Endothelial cell of umbilical vein (primary cell): Measurements from ENCODE around the gene SETBP1. TPM values are rescaled to one million over a fixed set of nuclear protein-coding genes. Genes with fewer than 3 reads are reported as not detected.

ENCODE experiments used
- BruUV-seq: library from RNA; stranded (reverse); fragments of 400-500 nt; replicated peaks from 2 replicates; lab custom pipeline; 2021; lab: Mats Ljungman, UMichigan
- CTCF ChIA-PET: fragments of 300-600, 350-600 bp; sonication (Branson Sonifier 250); formaldehyde crosslinking; loops from one replicate; lab custom pipeline; 2021; ENCODE audit warnings: antibody characterized with exemption, inconsistent platforms; lab: Charles Lee
- POLR2A ChIA-PET: fragments of 300-600, 350-600 bp; sonication (Branson Sonifier 250); formaldehyde crosslinking; loops from one replicate; lab custom pipeline; 2021; ENCODE audit warnings: antibody characterized with exemption, inconsistent platforms; lab: Charles Lee
- DNase-seq: peaks from one replicate; pipeline ENCODE4 v3.0.0-alpha.2; 2011; ENCODE audit warnings: low read depth, low spot score
- FAIRE-seq: peaks from 2 replicates; lab custom pipeline; 2011; peaks lifted over from hg19 to GRCh38; lab: Jason Lieb, UNC
- H2AFZ ChIP-seq: 2 replicates; pipeline ENCODE4 v1.6.0; 2012; ENCODE audit warnings: low read depth, low read length, control low read depth, inconsistent platforms
- H3K27ac ChIP-seq: 2 replicates; pipeline ENCODE4 v1.5.1; 2011; ENCODE audit warnings: low read depth, mild to moderate bottlenecking, control low read depth, low read length, moderate library complexity; ENCODE audit not compliant: insufficient read depth
- H3K27me3 ChIP-seq, 2 experiments: 2 replicates each; pipeline versions ENCODE4 v1.6.0 to v1.6.1; 2011; ENCODE audit warnings: low read length in 2 of 2, mixed read lengths in 1 of 2; ENCODE audit not compliant: control insufficient read depth in 2 of 2, insufficient read depth in 2 of 2
- H3K36me3 ChIP-seq, 2 experiments: 2 replicates in 1 of 2; 3 replicates in 1 of 2; pipeline ENCODE4 v1.5.1; 2011; ENCODE audit warnings: low read length in 2 of 2, mild to moderate bottlenecking in 1 of 2, moderate library complexity in 1 of 2; ENCODE audit not compliant: control insufficient read depth in 2 of 2, insufficient read depth in 2 of 2; ENCODE audit errors: extremely low read depth in 1 of 2
- H3K4me1 ChIP-seq: 3 replicates; pipeline ENCODE4 v1.5.1; 2011; ENCODE audit warnings: mild to moderate bottlenecking, low read length; ENCODE audit not compliant: control insufficient read depth, insufficient read depth; ENCODE audit errors: extremely low read depth
- H3K4me2 ChIP-seq: 2 replicates; pipeline ENCODE4 v1.6.1; 2011; ENCODE audit warnings: low read length, control low read depth, mixed read lengths; ENCODE audit not compliant: insufficient read depth
- H3K4me3 ChIP-seq, 3 experiments: fragments of 200-600 bp in 1 of 3; sonication (generic), shearing (Covaris generic) in 1 of 3; replicated peaks in 1 of 3; 2 replicates each; pipeline ENCODE4 v1.5.1; 2011 to 2016; ENCODE audit warnings: control low read depth in 3 of 3, low read length in 3 of 3, mild to moderate bottlenecking in 2 of 3, inconsistent platforms in 1 of 3, low read depth in 1 of 3, moderate library complexity in 1 of 3; ENCODE audit not compliant: insufficient read depth in 1 of 3
- H3K79me2 ChIP-seq: 2 replicates; pipeline ENCODE4 v1.6.0; 2012; ENCODE audit warnings: low read length, inconsistent platforms; ENCODE audit not compliant: control insufficient read depth, insufficient read depth
- H3K9ac ChIP-seq: replicated peaks from 2 replicates; pipeline ENCODE3; 2011; ENCODE audit warnings: low read length, control low read depth; ENCODE audit not compliant: insufficient read depth; ENCODE audit errors: extremely low read depth
- H3K9me1 ChIP-seq: replicated peaks from 3 replicates; pipeline ENCODE4 v1.6.0; 2011; ENCODE audit warnings: mild to moderate bottlenecking, low read length; ENCODE audit not compliant: control insufficient read depth, insufficient read depth; ENCODE audit errors: extremely low read depth
- H3K9me3 ChIP-seq: replicated peaks from 2 replicates; pipeline ENCODE4 v1.5.1; 2012; ENCODE audit warnings: low read length, inconsistent platforms; ENCODE audit not compliant: control insufficient read depth, insufficient read depth
- H4K20me1 ChIP-seq: replicated peaks from 2 replicates; pipeline ENCODE3; 2011; ENCODE audit warnings: mild to moderate bottlenecking, low read length; ENCODE audit not compliant: control insufficient read depth, insufficient read depth; ENCODE audit errors: extremely low read depth
- EZH2 ChIP-seq: IDR thresholded peaks from 2 replicates; pipeline ENCODE4 v1.6.1; 2012; ENCODE audit warnings: borderline replicate concordance, low read depth, mild to moderate bottlenecking, moderate library complexity, low read length, inconsistent platforms; ENCODE audit not compliant: severe bottlenecking
- FOS ChIP-seq: IDR thresholded peaks from 2 replicates; pipeline ENCODE4 v1.6.1; 2011; ENCODE audit warnings: mild to moderate bottlenecking, low read length, moderate library complexity, borderline replicate concordance; ENCODE audit not compliant: insufficient read depth
- GATA2 ChIP-seq: IDR thresholded peaks from 2 replicates; pipeline ENCODE4 v1.7.0; 2011; ENCODE audit warnings: low read depth, mild to moderate bottlenecking, moderate library complexity, mixed read lengths, low read length; ENCODE audit not compliant: insufficient read length, insufficient read depth
- JUN ChIP-seq: IDR thresholded peaks from 2 replicates; pipeline ENCODE4 v1.6.1; 2011; ENCODE audit warnings: borderline replicate concordance, low read depth; ENCODE audit not compliant: insufficient read length, insufficient read depth
- MYC ChIP-seq: IDR thresholded peaks from one replicate; pipeline ENCODE4 v1.6.1; 2011; ENCODE audit warnings: mild to moderate bottlenecking, low read depth, low read length
- POLR2A ChIP-seq: IDR thresholded peaks from 2 replicates; pipeline ENCODE4 v1.6.1; 2012; ENCODE audit warnings: low read depth, mild to moderate bottlenecking, control low read depth, low read length
- POLR2AphosphoS5 ChIP-seq: IDR thresholded peaks from 2 replicates; pipeline ENCODE4 v1.6.1; 2012; ENCODE audit warnings: low read depth, mild to moderate bottlenecking, control low read depth, low read length, moderate library complexity; ENCODE audit not compliant: insufficient read depth
- dilution Hi-C: fragments of 300-500 bp; cut with MboI; formaldehyde crosslinking; loops from one replicate; pipeline ENCODE4 v1.15.0; 2019; ENCODE audit warnings: low sequenced_read_pairs; ENCODE audit not compliant: extremely low pct_ligation_motif_present
- intact Hi-C: fragments of 100-400 bp; cut with micrococcal nuclease; formaldehyde crosslinking; loops from one replicate; pipeline ENCODE4 v1.10.0; 2022
- polyA plus RNA-seq, 4 experiments: library from polyadenylated mRNA; depleted of rRNA in 3 of 4; stranded (reverse) in 3 of 4; unstranded in 1 of 4; fragments of >200 nt; gene quantifications; 2 replicates each; pipeline versions ENCODE4 v1.2.1 to v1.2.3, GENCODE V29; 2011 to 2012; ENCODE audit warnings: missing spikeins in 1 of 4
- total RNA-seq: library from RNA; stranded (reverse); gene quantifications from 2 replicates; pipeline ENCODE4 v1.2.3, GENCODE V29; 2021
- TF ChIP-seq, protein P1 (sequence below): IDR thresholded peaks from 2 replicates; pipeline ENCODE4 v1.6.1; 2011; ENCODE audit not compliant: insufficient read depth, insufficient read length
- TF ChIP-seq, protein P2 (sequence below), 2 donors: IDR thresholded peaks; 1 replicate in 1 of 2; 2 replicates in 1 of 2; pipeline ENCODE4 v1.5.1; 2011; ENCODE audit warnings: low read length in 2 of 2, mild to moderate bottlenecking in 2 of 2, moderate library complexity in 2 of 2, control low read depth in 1 of 2, inconsistent platforms in 1 of 2, low read depth in 1 of 2; ENCODE audit not compliant: insufficient read depth in 1 of 2; ENCODE audit errors: extremely low read depth in 1 of 2

The SETBP1 gene
- total and polyA plus RNA-seq, 2 donors (not counting 3 experiments of a cell fraction or from before 2014, with no cell fraction given) = 0.76 to 3.1 TPM

DNA sequence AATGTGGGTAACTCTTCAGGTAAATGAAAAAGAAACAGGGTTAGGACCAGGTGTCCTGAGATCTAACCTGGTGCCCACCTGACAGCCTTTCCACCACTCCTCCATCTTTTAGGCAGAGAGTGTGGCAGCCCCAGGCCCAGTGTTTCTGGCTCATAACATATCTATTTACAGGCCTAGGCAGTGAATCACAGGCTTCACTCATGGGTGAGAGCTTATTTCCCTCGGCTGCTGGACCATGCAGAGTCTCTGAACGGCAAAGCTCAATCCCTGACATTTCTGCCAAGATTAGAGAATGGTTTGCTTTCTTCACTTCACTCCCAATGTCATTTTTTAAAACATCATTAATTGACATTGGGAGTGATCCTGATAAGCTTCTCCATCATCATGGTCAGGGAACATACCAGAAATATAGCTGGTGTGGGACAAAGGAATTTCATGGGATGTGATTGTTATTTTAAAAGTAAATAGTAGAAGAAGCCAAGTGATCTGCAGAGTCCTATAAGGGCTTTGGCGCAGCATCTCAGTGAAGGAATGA lies 323.9 kb downstream of the SETBP1 start:
- H3K27me3 ChIP-seq = no peaks in the 10 kb centered on the region
- no peaks in the 10 kb centered on the region for H3K36me3 ChIP-seq
- H3K4me3 ChIP-seq = no peak overlapping the region
- no peak for DNase-seq
- no TSS peak for BruUV-seq
- intact Hi-C loops (no loop called here), dilution Hi-C loops (no loop called here)
- TF ChIP-seq JUN (no peak), POLR2A (no peak), EZH2 (no peak), FOS (no peak), MYC (no peak), POLR2AphosphoS5 (no peak), GATA2 (no peak)
- TF ChIP-seq, protein P1, sequence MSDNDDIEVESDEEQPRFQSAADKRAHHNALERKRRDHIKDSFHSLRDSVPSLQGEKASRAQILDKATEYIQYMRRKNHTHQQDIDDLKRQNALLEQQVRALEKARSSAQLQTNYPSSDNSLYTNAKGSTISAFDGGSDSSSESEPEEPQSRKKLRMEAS = no peak
- TF ChIP-seq, protein P2, sequence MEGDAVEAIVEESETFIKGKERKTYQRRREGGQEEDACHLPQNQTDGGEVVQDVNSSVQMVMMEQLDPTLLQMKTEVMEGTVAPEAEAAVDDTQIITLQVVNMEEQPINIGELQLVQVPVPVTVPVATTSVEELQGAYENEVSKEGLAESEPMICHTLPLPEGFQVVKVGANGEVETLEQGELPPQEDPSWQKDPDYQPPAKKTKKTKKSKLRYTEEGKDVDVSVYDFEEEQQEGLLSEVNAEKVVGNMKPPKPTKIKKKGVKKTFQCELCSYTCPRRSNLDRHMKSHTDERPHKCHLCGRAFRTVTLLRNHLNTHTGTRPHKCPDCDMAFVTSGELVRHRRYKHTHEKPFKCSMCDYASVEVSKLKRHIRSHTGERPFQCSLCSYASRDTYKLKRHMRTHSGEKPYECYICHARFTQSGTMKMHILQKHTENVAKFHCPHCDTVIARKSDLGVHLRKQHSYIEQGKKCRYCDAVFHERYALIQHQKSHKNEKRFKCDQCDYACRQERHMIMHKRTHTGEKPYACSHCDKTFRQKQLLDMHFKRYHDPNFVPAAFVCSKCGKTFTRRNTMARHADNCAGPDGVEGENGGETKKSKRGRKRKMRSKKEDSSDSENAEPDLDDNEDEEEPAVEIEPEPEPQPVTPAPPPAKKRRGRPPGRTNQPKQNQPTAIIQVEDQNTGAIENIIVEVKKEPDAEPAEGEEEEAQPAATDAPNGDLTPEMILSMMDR (IDR thresholded peaks at IDR 0.05; ENCODE audit: extremely low read depth in 1 of 2, insufficient read depth in 1 of 2, low read depth in 1 of 2, low read length in 2 of 2) = no peak
- H4K20me1 ChIP-seq = no peaks in the 10 kb centered on the region
- no peak overlapping the region for H2AFZ ChIP-seq
- no peaks in the 10 kb centered on the region for H3K4me1 ChIP-seq
- H3K9ac ChIP-seq = no peak overlapping the region
- POLR2A ChIA-PET = no interaction called here
- CTCF ChIA-PET = no interaction called here
- H3K27ac ChIP-seq = no peak overlapping the region
- no peaks in the 10 kb centered on the region for H3K9me3 ChIP-seq
- no peaks in the 10 kb centered on the region for H3K9me1 ChIP-seq
- no peak overlapping the region for H3K4me2 ChIP-seq
- no peaks in the 10 kb centered on the region for H3K79me2 ChIP-seq
- no peak for FAIRE-seq
